ENCODE data around the gene BRCA1.

GRCh38 chr17:43094129-43094835 lies 30.9 kb downstream of the BRCA1 start:
- TF ChIP-seq EZH2 (IDR thresholded peaks at IDR 0.05) (no peak), POLR2AphosphoS5 (IDR thresholded peaks at IDR 0.05; ENCODE audit: borderline replicate concordance, low read depth, low read length) (no peak)
